Measurements from ENCODE around the gene PBX4. TPM values are rescaled to one million over a fixed set of nuclear protein-coding genes. Genes with fewer than 3 reads are reported as not detected.

PBX4 gene
- total and polyA plus RNA-seq, 10 of the 15 experiments (the other 5 are each of a cell fraction or from before 2014, with no cell fraction given), result 0.18 to 17.3 (median 4.2) TPM

DNA sequence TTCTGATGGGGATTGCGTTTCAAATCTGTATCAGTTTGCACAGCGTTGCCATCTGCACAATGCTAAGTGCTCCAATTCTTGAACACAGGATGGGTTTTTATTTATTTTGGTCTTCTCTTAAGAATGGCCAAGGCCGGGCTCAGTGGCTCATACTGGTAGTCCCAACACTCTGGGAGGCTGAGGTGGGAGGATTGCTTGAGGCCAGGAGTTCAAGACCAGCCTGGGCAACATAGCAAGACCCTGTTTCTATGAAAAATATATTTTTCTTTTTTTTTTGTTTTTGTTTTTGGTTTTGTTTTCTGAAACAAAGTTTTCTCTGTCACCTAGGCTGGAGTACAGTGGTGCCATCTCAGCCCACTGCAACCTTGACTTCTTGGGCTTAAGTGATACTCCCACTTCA, 95.3 kb downstream of the PBX4 start:
- Histone ChIP-seq H3K27ac (ENCODE audit: control insufficient read depth, insufficient read depth) (no peak overlapping the region), H3K79me2 (ENCODE audit: control insufficient read depth, insufficient read depth, low read length) (peaks cover 46% of the 10 kb centered on the region), H3K9ac (ENCODE audit: control insufficient read depth, insufficient read depth, low read length) (no peak overlapping the region), H3K36me3 (ENCODE audit: control insufficient read depth in 2 of 2, insufficient read depth in 2 of 2, low read length in 1 of 2) (peaks cover 9 to 21% of the 10 kb centered on the region in 2 experiments; a peak in 3 of 4 replicates), H3K4me1 (ENCODE audit: control insufficient read depth, insufficient read depth, low read length) (peaks cover 38% of the 10 kb centered on the region), H2AFZ (ENCODE audit: control insufficient read depth, low read depth, low read length) (no peak overlapping the region), H3K27me3 (replicated peaks in 1 of 2; ENCODE audit: control insufficient read depth in 2 of 2, insufficient read depth in 2 of 2, low read length in 1 of 2) (no peaks in the 10 kb centered on the region), H3K4me3 (no peak overlapping the region), H3K4me2 (ENCODE audit: control insufficient read depth, insufficient read depth) (no peak overlapping the region), H3K9me3 (replicated peaks; ENCODE audit: control insufficient read depth, insufficient read depth, low read length) (peaks cover 2% of the 10 kb centered on the region; the same call in 1 of the 3 replicates), H4K20me1 (ENCODE audit: control insufficient read depth, insufficient read depth) (no peaks in the 10 kb centered on the region)
- BruUV-seq (replicated peaks), result no TSS peak
- no peak for FAIRE-seq
- DNase-seq (ENCODE audit: low read depth, low spot score), result no peak
- TF ChIP-seq BCLAF1 (IDR thresholded peaks at IDR 0.05) (no peak), YBX1 (IDR thresholded peaks at IDR 0.05) (no peak), E4F1 (IDR thresholded peaks at IDR 0.05; ENCODE audit: borderline replicate concordance, partially characterized antibody) (no peak), ZZZ3 (IDR thresholded peaks at IDR 0.05; ENCODE audit: control insufficient read depth, insufficient read length, low read depth) (no peak), ZNF217 (IDR thresholded peaks at IDR 0.05) (no peak), EP300 (IDR thresholded peaks at IDR 0.05; ENCODE audit: borderline replicate concordance in 1 of 2, control insufficient read depth in 1 of 2, low read depth in 2 of 2, low read length in 2 of 2) (no peak), RFX5 (IDR thresholded peaks at IDR 0.05; ENCODE audit: low read depth, low read length) (no peak), ATF3 (IDR thresholded peaks at IDR 0.05; ENCODE audit: borderline replicate concordance, extremely low read depth, low read depth, low read length) (no peak), BMI1 (IDR thresholded peaks at IDR 0.05; ENCODE audit: borderline replicate concordance) (no peak), EZH2 (IDR thresholded peaks at IDR 0.05; ENCODE audit: borderline replicate concordance, control insufficient read depth, low read depth, low read length) (no peak), TCF12 (IDR thresholded peaks at IDR 0.05; ENCODE audit: low read depth, low read length) (no peak), MXI1 (IDR thresholded peaks at IDR 0.05; ENCODE audit: low read depth, low read length) (no peak), HCFC1 (IDR thresholded peaks at IDR 0.05; ENCODE audit: low read length) (no peak), ZNF274 (IDR thresholded peaks at IDR 0.05; ENCODE audit: insufficient read depth, insufficient read length) (no peak), TAF1 (IDR thresholded peaks at IDR 0.05; ENCODE audit: borderline replicate concordance, low read depth, low read length) (no peak)
- TF ChIP-seq, protein P1, sequence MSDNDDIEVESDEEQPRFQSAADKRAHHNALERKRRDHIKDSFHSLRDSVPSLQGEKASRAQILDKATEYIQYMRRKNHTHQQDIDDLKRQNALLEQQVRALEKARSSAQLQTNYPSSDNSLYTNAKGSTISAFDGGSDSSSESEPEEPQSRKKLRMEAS (IDR thresholded peaks at IDR 0.05; ENCODE audit: low read depth, low read length), result no peak
- ChIA-PET RAD21 (ENCODE audit: unreplicated experiment) (no interaction called here), CTCF (interaction anchor here (3.2 kb wide), 1 partner anchor 9 kb away, joined by 13 read pairs; no protein-coding TSS in a partner anchor), POLR2A (no interaction called here), SMC1A (ENCODE audit: uncharacterized antibody, unreplicated experiment) (interaction anchor here (1.5 kb wide), 1 partner anchor 118 kb away, joined by 3 read pairs; the partner anchor contains the start of gene GATAD2A)
- WGBS (ENCODE audit: insufficient coverage, insufficient replicate concordance, low lambda C conversion rate, missing lambda C conversion rate), result 78% methylated on average over 3 of the region's 3 CpGs
- intact Hi-C loops (cut with micrococcal nuclease; ENCODE audit: unreplicated experiment), result no loop called here
- no peak for ATAC-seq
- in situ Hi-C loops (cut with MboI), result loop anchor here (10.0 kb wide), 1 partner anchor 252 kb away; no protein-coding TSS in a partner anchor
